ENCODE data around the gene TFE3. TPM values are rescaled to one million over a fixed set of nuclear protein-coding genes. Genes with fewer than 3 reads are reported as not detected.

TFE3 gene
- total and polyA plus RNA-seq, 10 of the 15 experiments (the other 5 are each of a cell fraction or from before 2014, with no cell fraction given): 3.5 to 20.4 (median 11.6) TPM

DNA sequence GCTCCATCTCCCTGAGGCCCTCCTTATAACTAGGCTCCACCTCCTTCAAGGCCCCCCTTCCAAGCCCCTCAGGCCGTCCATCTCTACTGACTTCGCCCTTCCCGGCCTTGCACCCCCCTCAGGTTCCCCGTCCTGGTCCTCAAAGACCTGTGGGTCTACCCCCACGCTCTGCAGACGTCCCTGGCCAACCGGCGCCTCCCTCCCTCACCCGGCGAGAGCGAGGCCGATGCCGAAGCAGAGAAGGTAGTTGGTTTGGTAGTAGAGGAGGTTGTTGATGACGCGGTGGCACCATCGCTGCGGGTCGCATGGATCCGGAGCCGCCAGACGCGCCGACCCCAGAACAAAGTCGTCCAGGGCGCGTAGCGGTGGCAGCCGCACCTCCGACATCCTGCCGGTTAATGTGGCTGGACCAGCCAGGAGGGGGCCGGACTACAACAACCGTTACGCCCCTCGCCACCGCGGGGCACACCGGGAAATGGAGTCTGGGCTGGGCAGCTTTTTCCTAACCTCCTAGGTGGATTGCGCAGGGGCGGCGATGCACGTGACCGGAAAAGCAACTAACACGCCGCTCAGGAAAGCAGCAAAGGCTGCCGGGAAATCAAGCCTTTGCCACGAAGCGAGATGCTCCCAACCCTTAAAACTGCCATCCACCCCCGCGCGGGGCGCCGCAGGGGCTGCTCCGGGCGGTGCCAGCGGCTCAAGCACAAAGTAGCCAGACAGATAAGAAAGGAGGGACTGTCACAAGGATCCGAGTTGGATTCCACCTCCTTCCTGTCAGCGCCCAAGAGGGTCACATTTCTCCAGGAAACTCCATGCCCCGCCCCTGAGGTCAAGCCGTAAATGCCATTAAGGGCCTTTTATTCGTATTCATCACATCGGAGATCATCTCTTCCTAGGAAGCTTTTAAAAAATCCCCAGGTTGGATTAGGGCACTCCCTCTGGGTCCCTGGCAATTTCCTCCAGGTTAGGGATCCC is 30.7 kb upstream of the TFE3 start, which contains the start of gene PRAF2 (continued):
- TF ChIP-seq NR2C1 (IDR thresholded peaks at IDR 0.05) (no peak), ZNF24 (IDR thresholded peaks at IDR 0.05) (no peak), BRCA1 (IDR thresholded peaks at IDR 0.05; ENCODE audit: low read depth, low read length) (no peak), RELA (IDR thresholded peaks at IDR 0.05; ENCODE audit: borderline replicate concordance, partially characterized antibody) (no peak), SP1 (IDR thresholded peaks at IDR 0.05; ENCODE audit: low read depth, low read length) (no peak), HCFC1 (IDR thresholded peaks at IDR 0.05; ENCODE audit: low read length) (peak; percentile 66), BHLHE40 (IDR thresholded peaks at IDR 0.05; ENCODE audit: borderline replicate concordance in 1 of 2, low read depth in 2 of 2, low read length in 1 of 2) (peak; percentile 20 to 51; a peak in 1 of 4 replicates), HDAC2 (IDR thresholded peaks at IDR 0.05) (no peak), GATAD2B (conservative IDR thresholded peaks at IDR 0.05; ENCODE audit: low read depth) (no peak), HDGF (IDR thresholded peaks at IDR 0.05) (no peak), IRF4 (IDR thresholded peaks at IDR 0.05; ENCODE audit: low read depth, low read length) (no peak), RUNX3 (IDR thresholded peaks at IDR 0.05; ENCODE audit: low read length) (peak; percentile 55)
- TF ChIP-seq, protein P1, sequence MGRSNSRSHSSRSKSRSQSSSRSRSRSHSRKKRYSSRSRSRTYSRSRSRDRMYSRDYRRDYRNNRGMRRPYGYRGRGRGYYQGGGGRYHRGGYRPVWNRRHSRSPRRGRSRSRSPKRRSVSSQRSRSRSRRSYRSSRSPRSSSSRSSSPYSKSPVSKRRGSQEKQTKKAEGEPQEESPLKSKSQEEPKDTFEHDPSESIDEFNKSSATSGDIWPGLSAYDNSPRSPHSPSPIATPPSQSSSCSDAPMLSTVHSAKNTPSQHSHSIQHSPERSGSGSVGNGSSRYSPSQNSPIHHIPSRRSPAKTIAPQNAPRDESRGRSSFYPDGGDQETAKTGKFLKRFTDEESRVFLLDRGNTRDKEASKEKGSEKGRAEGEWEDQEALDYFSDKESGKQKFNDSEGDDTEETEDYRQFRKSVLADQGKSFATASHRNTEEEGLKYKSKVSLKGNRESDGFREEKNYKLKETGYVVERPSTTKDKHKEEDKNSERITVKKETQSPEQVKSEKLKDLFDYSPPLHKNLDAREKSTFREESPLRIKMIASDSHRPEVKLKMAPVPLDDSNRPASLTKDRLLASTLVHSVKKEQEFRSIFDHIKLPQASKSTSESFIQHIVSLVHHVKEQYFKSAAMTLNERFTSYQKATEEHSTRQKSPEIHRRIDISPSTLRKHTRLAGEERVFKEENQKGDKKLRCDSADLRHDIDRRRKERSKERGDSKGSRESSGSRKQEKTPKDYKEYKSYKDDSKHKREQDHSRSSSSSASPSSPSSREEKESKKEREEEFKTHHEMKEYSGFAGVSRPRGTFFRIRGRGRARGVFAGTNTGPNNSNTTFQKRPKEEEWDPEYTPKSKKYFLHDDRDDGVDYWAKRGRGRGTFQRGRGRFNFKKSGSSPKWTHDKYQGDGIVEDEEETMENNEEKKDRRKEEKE (IDR thresholded peaks at IDR 0.05): no peak

Data from GM12878 (cell line).